Measurements from ENCODE around the gene CLTCL1. TPM values are rescaled to one million over a fixed set of nuclear protein-coding genes. Genes with fewer than 3 reads are reported as not detected.

CLTCL1 gene
- total and polyA plus RNA-seq, 4 donors = 2.0 to 4.8 (median 2.6) TPM

GRCh38 chr22:19180740-19181410 is 110.6 kb downstream of the CLTCL1 start:
- no peaks in the 10 kb centered on the region for H3K9me3 ChIP-seq (ENCODE audit: control insufficient read depth in 4 of 4, low read length in 3 of 4)
- TF ChIP-seq YY1 (IDR thresholded peaks at IDR 0.05) (no peak), FOXA1 (IDR thresholded peaks at IDR 0.05) (no peak), ATF3 (IDR thresholded peaks at IDR 0.05) (no peak), HNF4A (conservative IDR thresholded peaks at IDR 0.05) (no peak), TAF1 (conservative IDR thresholded peaks at IDR 0.05) (no peak), FOXA2 (IDR thresholded peaks at IDR 0.05) (no peak), JUND (IDR thresholded peaks at IDR 0.05) (no peak), REST (IDR thresholded peaks at IDR 0.05) (no peak), ZBTB33 (IDR thresholded peaks at IDR 0.05) (no peak)
- peaks cover 8 to 38% (median 26%) of the 10 kb centered on the region in 4 donors for H3K4me1 ChIP-seq (ENCODE audit: control insufficient read depth in 4 of 4, insufficient read depth in 4 of 4, low read length in 3 of 4)
- H3K4me3 ChIP-seq (ENCODE audit: low read depth in 1 of 3, low read length in 3 of 3) = no peak overlapping the region
- H3K27ac ChIP-seq (ENCODE audit: low read depth in 1 of 2, low read length in 2 of 2) = no peak overlapping the region
- 89% methylated on average over 11 of the region's 11 CpGs for WGBS
- DNase-seq (ENCODE audit: low spot score) = peak; percentile 31
- H3K36me3 ChIP-seq (ENCODE audit: control insufficient read depth in 4 of 4, insufficient read depth in 3 of 4, low read depth in 1 of 4, low read length in 3 of 4) = no peaks in the 10 kb centered on the region
- no peak overlapping the region for H3K9ac ChIP-seq (ENCODE audit: low read depth in 1 of 2, low read length in 2 of 2)
- H3K27me3 ChIP-seq (ENCODE audit: control insufficient read depth in 4 of 4, insufficient read depth in 4 of 4, low read length in 3 of 4) = no peaks in the 10 kb centered on the region

GRCh38 chr22:19180234-19180633 is 111.3 kb downstream of the CLTCL1 start:
- TF ChIP-seq RAD21 (IDR thresholded peaks at IDR 0.05) (no peak), HNF4A (conservative IDR thresholded peaks at IDR 0.05) (no peak), RXRA (IDR thresholded peaks at IDR 0.05) (no peak), EGR1 (IDR thresholded peaks at IDR 0.05; ENCODE audit: low read depth in 2 of 2) (no peak), CTCF (IDR thresholded peaks at IDR 0.05; ENCODE audit: low read depth, low read length, missing input control) (no peak), JUND (IDR thresholded peaks at IDR 0.05) (no peak), MAX (IDR thresholded peaks at IDR 0.05) (no peak), FOXA1 (IDR thresholded peaks at IDR 0.05) (no peak), YY1 (IDR thresholded peaks at IDR 0.05) (no peak), ZBTB33 (IDR thresholded peaks at IDR 0.05) (no peak)
- DNase-seq (ENCODE audit: low spot score) = peak; percentile 30
- Histone ChIP-seq H3K27ac (ENCODE audit: low read depth in 1 of 2, low read length in 2 of 2) (no peak overlapping the region), H3K36me3 (ENCODE audit: control insufficient read depth in 4 of 4, insufficient read depth in 3 of 4, low read depth in 1 of 4, low read length in 3 of 4) (no peaks in the 10 kb centered on the region), H3K4me1 (ENCODE audit: control insufficient read depth in 4 of 4, insufficient read depth in 4 of 4, low read length in 3 of 4) (peaks cover 8 to 44% (median 32%) of the 10 kb centered on the region in 4 donors), H3K9me3 (ENCODE audit: control insufficient read depth in 4 of 4, low read length in 3 of 4) (no peaks in the 10 kb centered on the region), H3K4me3 (ENCODE audit: low read depth in 1 of 3, low read length in 3 of 3) (no peak overlapping the region), H3K27me3 (ENCODE audit: control insufficient read depth in 4 of 4, insufficient read depth in 4 of 4, low read length in 3 of 4) (no peaks in the 10 kb centered on the region), H3K9ac (ENCODE audit: low read depth in 1 of 2, low read length in 2 of 2) (no peak overlapping the region)
- WGBS = 89% methylated on average over 9 of the region's 9 CpGs

Measured in liver (tissue), 9 donors.